Uterus (tissue), 4 donors: Measurements from ENCODE around the gene LARP1B. TPM values are rescaled to one million over a fixed set of nuclear protein-coding genes. Genes with fewer than 3 reads are reported as not detected.

Experiments
- DNase-seq, 2 donors: peaks; one replicate each; pipeline ENCODE4 v3.0.0-alpha.2; 2019 to 2020
- H3K27ac ChIP-seq, 2 donors: fragments of 200-600 bp; sonication (generic); 1 replicate in 1 of 2; 2 replicates in 1 of 2; pipeline ENCODE4 v1.5.1; 2016 to 2018
- H3K27me3 ChIP-seq, 2 donors: fragments of 200-600 bp; sonication (generic); one replicate each; pipeline ENCODE4 v1.5.1; 2018 to 2019; ENCODE audit warnings: control low read depth in 1 of 2
- H3K36me3 ChIP-seq, 2 donors: fragments of 200-600 bp; sonication (generic); one replicate each; pipeline ENCODE4 v1.5.1; 2019; ENCODE audit warnings: control low read depth in 1 of 2
- H3K4me1 ChIP-seq, 2 donors: fragments of 200-600 bp; sonication (generic); one replicate each; pipeline ENCODE4 v1.5.1; 2018 to 2019; ENCODE audit warnings: control low read depth in 1 of 2
- H3K4me3 ChIP-seq, 2 donors: fragments of 200-600 bp; sonication (generic); 1 replicate in 1 of 2; 2 replicates in 1 of 2; pipeline ENCODE4 v1.5.1; 2018 to 2019; ENCODE audit warnings: mild to moderate bottlenecking in 1 of 2
- H3K9me3 ChIP-seq, 2 donors: fragments of 200-600 bp; sonication (generic); one replicate each; pipeline ENCODE4 v1.5.1; 2019; ENCODE audit warnings: control low read depth in 1 of 2
- CTCF ChIP-seq, 4 experiments: fragments of 200-600 bp in 2 of 4; fragments of 450-650 bp in 2 of 4; sonication (generic) in 2 of 4; IDR thresholded peaks; one replicate each; pipeline ENCODE4 v1.5.1; 2016 to 2019; ENCODE audit warnings: antibody characterized with exemption in 4 of 4, mild to moderate bottlenecking in 2 of 4, moderate library complexity in 1 of 4
- POLR2A ChIP-seq, 2 donors: fragments of 450-650 bp; IDR thresholded peaks; one replicate each; pipeline ENCODE4 v1.6.1; 2016; ENCODE audit warnings: antibody characterized with exemption in 2 of 2, mild to moderate bottlenecking in 1 of 2, moderate library complexity in 1 of 2
- intact Hi-C: fragments of 100-400 bp; cut with DNase I; formaldehyde crosslinking; loops from one replicate; pipeline ENCODE4 v1.15.1; 2023; ENCODE audit warnings: low total_unique reads
- total RNA-seq, 4 donors: library from RNA; depleted of rRNA in 3 of 4; stranded (reverse); fragments of >200 nt in 3 of 4; gene quantifications; one replicate each; pipeline versions ENCODE4 v1.1.0 to v1.2.4, GENCODE V29; 2014 to 2023
- donor health status: DM: yes; HTN: yes; CAD: no.

LARP1B gene
- total RNA-seq, 4 donors from 2014 or later: 11.2 to 41.5 (median 36.1) TPM

GRCh38 chr4:128220286-128221235, 159.4 kb downstream of the LARP1B start:
- no peaks in the 10 kb centered on the region for H3K27me3 ChIP-seq
- H3K4me1 ChIP-seq: no peaks in the 10 kb centered on the region
- H3K27ac ChIP-seq: no peak overlapping the region
- H3K4me3 ChIP-seq: no peak overlapping the region
- H3K9me3 ChIP-seq: no peaks in the 10 kb centered on the region
- DNase-seq: no peak
- no peaks in the 10 kb centered on the region for H3K36me3 ChIP-seq
- intact Hi-C loops: no loop called here
- TF ChIP-seq POLR2A (IDR thresholded peaks at IDR 0.05) (no peak), CTCF (IDR thresholded peaks at IDR 0.05) (no peak)

- Histone ChIP-seq H3K27ac (no peak overlapping the region), H3K4me1 (no peaks in the 10 kb centered on the region), H3K36me3 (no peaks in the 10 kb centered on the region), H3K9me3 (no peaks in the 10 kb centered on the region), H3K27me3 (no peaks in the 10 kb centered on the region), H3K4me3 (no peak overlapping the region)
- intact Hi-C loops: no loop called here
- TF ChIP-seq CTCF (IDR thresholded peaks at IDR 0.05): no peak
- TF ChIP-seq POLR2A (IDR thresholded peaks at IDR 0.05): no peak
- DNase-seq: no peak
Measured at GRCh38 chr4:128221586-128221985, 160.5 kb downstream of the LARP1B start.

GRCh38 chr4:128225148-128225547, 164.0 kb downstream of the LARP1B start:
- Histone ChIP-seq H3K27me3 (no peaks in the 10 kb centered on the region), H3K27ac (no peak overlapping the region), H3K36me3 (no peaks in the 10 kb centered on the region), H3K9me3 (no peaks in the 10 kb centered on the region), H3K4me3 (no peak overlapping the region), H3K4me1 (no peaks in the 10 kb centered on the region)
- TF ChIP-seq POLR2A (IDR thresholded peaks at IDR 0.05) (no peak), CTCF (IDR thresholded peaks at IDR 0.05) (no peak)
- intact Hi-C loops: no loop called here
- no peak for DNase-seq

GRCh38 chr4:128227991-128228571, 167.0 kb downstream of the LARP1B start:
- no peak overlapping the region for H3K27ac ChIP-seq
- no peak overlapping the region for H3K4me3 ChIP-seq
- TF ChIP-seq POLR2A (IDR thresholded peaks at IDR 0.05) (no peak), CTCF (IDR thresholded peaks at IDR 0.05) (no peak)
- no peak for DNase-seq
- H3K9me3 ChIP-seq: no peaks in the 10 kb centered on the region
- intact Hi-C loops: no loop called here
- H3K36me3 ChIP-seq: no peaks in the 10 kb centered on the region
- H3K4me1 ChIP-seq: no peaks in the 10 kb centered on the region
- no peaks in the 10 kb centered on the region for H3K27me3 ChIP-seq
